ENCODE data around the gene ARMC8.

- TF ChIP-seq, protein P1, sequence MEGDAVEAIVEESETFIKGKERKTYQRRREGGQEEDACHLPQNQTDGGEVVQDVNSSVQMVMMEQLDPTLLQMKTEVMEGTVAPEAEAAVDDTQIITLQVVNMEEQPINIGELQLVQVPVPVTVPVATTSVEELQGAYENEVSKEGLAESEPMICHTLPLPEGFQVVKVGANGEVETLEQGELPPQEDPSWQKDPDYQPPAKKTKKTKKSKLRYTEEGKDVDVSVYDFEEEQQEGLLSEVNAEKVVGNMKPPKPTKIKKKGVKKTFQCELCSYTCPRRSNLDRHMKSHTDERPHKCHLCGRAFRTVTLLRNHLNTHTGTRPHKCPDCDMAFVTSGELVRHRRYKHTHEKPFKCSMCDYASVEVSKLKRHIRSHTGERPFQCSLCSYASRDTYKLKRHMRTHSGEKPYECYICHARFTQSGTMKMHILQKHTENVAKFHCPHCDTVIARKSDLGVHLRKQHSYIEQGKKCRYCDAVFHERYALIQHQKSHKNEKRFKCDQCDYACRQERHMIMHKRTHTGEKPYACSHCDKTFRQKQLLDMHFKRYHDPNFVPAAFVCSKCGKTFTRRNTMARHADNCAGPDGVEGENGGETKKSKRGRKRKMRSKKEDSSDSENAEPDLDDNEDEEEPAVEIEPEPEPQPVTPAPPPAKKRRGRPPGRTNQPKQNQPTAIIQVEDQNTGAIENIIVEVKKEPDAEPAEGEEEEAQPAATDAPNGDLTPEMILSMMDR (IDR thresholded peaks at IDR 0.05), result no peak
- TF ChIP-seq EZH2 (IDR thresholded peaks at IDR 0.05) (no peak), EZH2phosphoT487 (IDR thresholded peaks at IDR 0.05) (no peak)
Measured at GRCh38 chr3:138281561-138281960, 94.5 kb downstream of the ARMC8 start.

Measured in neural progenitor cell (in vitro differentiated cells).